Central memory CD4-positive, alpha-beta T cell (primary cell): Measurements from ENCODE around the gene SF3B5.
A peak's percentile ranks its signal among the peaks of the same experiment; 100 is the strongest.
"Not testable (repeated sequence)": the region's sequence is repeated elsewhere in the genome, so short reads cannot be mapped to it uniquely, and the experiment has no call there.

ENCODE experiments used
- DNase-seq: peaks from one replicate; pipeline ENCODE4 v3.0.0; 2022
- total RNA-seq, 3 experiments: gene quantifications; one replicate each; lab custom pipeline; 2026; lab: John Stamatoyannopoulos, UW

Gene SF3B5
- total RNA-seq: 39.2 to 103 (median 48.5) reads per million in 3 experiments

- DNase-seq: peak; percentile 98
Measured at GRCh38 chr6:144095134-144096002, at the start of gene SF3B5. TSS of gene SF3B5 (minus strand) at chr6:144095573. CDS start at chr6:144095497, 76 bp downstream.

GRCh38 chr6:144144996-144145395, 49.6 kb upstream of the SF3B5 start:
- DNase-seq: no peak

- no peak for DNase-seq
Measured at GRCh38 chr6:144143878-144144277, 48.5 kb upstream of the SF3B5 start.

GRCh38 chr6:144143106-144143505, 47.7 kb upstream of the SF3B5 start:
- no peak for DNase-seq

- no peak for DNase-seq
Measured at GRCh38 chr6:144141470-144141869, 46.1 kb upstream of the SF3B5 start.

- no peak for DNase-seq
Measured at GRCh38 chr6:144140867-144141266, 45.5 kb upstream of the SF3B5 start.

- no peak for DNase-seq
Measured at GRCh38 chr6:144139817-144140216, 44.4 kb upstream of the SF3B5 start.

- DNase-seq: no peak
Measured at GRCh38 chr6:144138542-144138941, 43.2 kb upstream of the SF3B5 start.

GRCh38 chr6:144134737-144135136, 39.4 kb upstream of the SF3B5 start:
- DNase-seq: no peak

GRCh38 chr6:144134176-144134575, 38.8 kb upstream of the SF3B5 start:
- no peak for DNase-seq

- no peak for DNase-seq
Measured at GRCh38 chr6:144133225-144133821, 38.0 kb upstream of the SF3B5 start.

- DNase-seq: not testable (repeated sequence)
Measured at GRCh38 chr6:144132167-144132690, 36.9 kb upstream of the SF3B5 start.

- no peak for DNase-seq
Measured at GRCh38 chr6:144131248-144131709, 35.9 kb upstream of the SF3B5 start.

GRCh38 chr6:144129469-144129868, 34.1 kb upstream of the SF3B5 start:
- no peak for DNase-seq

- no peak for DNase-seq
Measured at GRCh38 chr6:144127097-144127496, 31.7 kb upstream of the SF3B5 start.

- DNase-seq: no peak
Measured at GRCh38 chr6:144123836-144124235, 28.5 kb upstream of the SF3B5 start.

GRCh38 chr6:144123421-144123820, 28.0 kb upstream of the SF3B5 start:
- DNase-seq: no peak

GRCh38 chr6:144122861-144123260, 27.5 kb upstream of the SF3B5 start:
- no peak for DNase-seq

- DNase-seq: no peak
Measured at GRCh38 chr6:144119376-144119775, 24.0 kb upstream of the SF3B5 start.

- no peak for DNase-seq
Measured at GRCh38 chr6:144115219-144115618, 19.8 kb upstream of the SF3B5 start.

- DNase-seq: no peak
Measured at GRCh38 chr6:144113366-144113765, 18.0 kb upstream of the SF3B5 start.

GRCh38 chr6:144110210-144110609, 14.8 kb upstream of the SF3B5 start:
- DNase-seq: no peak

GRCh38 chr6:144106206-144106605, 10.8 kb upstream of the SF3B5 start:
- DNase-seq: no peak
